ENCODE data around the gene ATP9A.
"Not testable (repeated sequence)": the region's sequence is repeated elsewhere in the genome, so short reads cannot be mapped to it uniquely, and the experiment has no call there.

Gene ATP9A

DNA sequence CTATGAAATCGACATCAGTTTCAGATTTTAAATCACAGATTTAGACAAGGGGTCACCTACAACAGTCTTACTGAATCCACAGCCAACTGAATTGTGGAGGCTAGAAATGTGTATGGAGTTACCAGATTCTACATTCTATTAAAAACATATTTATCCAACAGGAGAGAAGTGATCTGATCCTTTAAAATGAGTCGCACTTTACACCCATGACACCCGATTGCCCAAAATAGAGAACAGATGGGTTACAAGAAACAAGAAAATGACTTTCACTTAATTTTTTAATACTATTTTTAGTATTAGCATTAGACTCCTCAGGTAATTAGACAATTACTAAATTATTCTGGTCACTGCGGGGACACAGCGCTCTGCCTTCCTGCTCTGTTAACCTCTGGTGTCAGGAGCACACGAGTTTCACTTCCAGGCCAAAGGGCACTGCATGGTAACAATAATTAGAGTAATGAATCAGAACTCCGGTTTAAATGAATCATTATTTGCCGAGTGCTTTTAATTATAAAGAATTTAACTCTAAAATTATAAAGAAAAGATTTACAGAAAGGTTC, 108.6 kb downstream of the ATP9A start:
- no peak for DNase-seq (ENCODE audit: low read depth, low spot score)

DNA sequence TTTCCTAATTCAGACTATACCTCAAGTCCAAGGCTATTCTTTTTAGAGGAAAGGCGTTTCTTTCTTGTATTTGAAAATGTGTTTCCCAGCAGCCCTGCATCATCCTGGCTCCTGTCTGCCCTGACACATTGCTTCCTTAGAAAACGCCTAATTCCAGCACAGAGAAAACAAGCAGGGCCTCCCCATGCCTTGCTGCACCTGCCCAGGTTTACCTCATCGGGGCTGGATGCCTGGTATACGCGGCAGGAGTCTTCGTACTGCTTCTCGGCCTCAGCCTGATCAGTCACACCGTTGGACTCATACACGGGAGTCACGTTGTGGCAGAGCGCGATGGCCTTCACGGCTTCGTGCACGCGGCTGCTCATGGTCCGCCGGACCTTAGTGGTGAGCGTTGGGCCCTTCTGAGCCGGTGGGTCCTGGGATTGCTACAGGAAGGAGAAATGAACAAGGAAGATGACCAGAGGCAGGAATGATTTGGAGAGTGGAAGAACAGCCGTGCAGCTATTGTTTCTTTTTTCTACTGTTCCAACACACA, 111.4 kb downstream of the ATP9A start:
- DNase-seq (ENCODE audit: low read depth, low spot score): no peak

DNA sequence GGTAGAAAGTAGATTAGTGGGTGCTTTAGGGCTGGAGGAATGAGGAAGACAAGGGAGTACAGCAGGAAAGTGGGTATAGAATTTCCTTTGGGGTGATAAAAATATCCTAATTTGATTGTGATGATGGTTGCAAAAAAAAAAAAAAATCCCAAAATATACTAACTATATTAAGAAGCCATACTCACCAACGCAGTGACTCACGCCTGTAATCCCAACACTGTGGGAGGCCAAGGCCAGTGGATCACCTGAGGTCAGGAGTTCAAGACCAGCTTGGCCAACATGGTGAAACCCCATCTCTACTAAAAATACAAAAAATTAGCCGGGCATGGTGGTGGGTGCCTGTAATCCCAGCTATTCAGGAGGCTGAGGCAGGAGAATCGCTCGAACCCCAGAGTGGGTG, 112.1 kb downstream of the ATP9A start:
- DNase-seq (ENCODE audit: low read depth, low spot score): not testable (repeated sequence)

GRCh38 chr20:51654495-51654894, 113.7 kb downstream of the ATP9A start:
- no peak for DNase-seq (ENCODE audit: low read depth, low spot score)

GRCh38 chr20:51654060-51654459, 114.1 kb downstream of the ATP9A start:
- DNase-seq (ENCODE audit: low read depth, low spot score): no peak

GRCh38 chr20:51653226-51653625, 115.0 kb downstream of the ATP9A start:
- DNase-seq (ENCODE audit: low read depth, low spot score): no peak

DNA sequence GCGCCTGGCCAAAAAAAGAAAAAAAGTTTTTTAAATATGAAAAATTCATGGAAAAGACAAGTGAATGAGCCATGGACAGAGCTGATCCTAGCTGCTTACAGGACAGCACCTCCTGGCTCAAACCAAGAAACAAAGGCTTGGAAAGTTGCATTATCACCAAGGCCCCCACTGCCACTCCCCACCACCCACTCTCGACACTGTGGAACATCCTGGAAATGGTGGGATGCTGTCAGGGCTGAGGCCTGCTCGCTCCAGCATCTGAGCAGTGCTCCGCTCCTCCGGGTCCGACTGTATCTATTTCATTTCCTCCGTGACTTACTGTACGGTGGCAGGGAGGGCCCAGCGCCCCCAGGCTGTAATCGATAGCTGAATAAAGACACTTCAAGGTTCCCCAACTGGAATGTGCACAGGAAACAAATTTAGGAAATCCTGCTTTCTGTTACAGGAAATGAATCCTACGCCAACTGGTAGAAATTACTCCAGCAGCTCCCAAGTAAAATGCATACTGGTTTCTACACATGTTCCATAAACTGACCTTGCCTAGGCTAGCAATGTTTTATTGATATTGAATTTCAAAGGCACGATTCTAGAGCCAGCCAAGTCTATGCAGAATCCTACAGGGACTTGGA, 116.2 kb downstream of the ATP9A start:
- DNase-seq (ENCODE audit: low read depth, low spot score): no peak

DNA sequence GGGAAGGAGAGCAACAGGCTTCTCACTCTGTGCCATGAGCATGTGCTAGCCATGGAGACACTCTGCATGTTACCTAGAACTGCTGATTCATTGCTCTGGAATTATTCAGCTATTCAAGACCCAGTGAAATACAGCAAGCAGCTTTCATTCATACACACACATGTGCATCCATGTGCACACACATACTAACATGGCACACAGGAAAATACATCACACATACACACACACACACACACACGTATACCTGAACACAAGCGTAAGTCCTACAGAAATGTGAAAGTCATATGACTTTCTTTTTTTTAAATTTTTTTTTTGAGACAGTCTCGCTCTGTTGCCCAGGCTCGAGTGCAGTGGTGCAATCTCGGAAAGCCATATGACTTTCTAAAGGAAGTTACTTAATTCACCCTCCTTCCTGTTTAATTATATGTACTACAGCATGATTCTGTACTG, 117.5 kb downstream of the ATP9A start:
- DNase-seq (ENCODE audit: low read depth, low spot score): no peak

- no peak for DNase-seq (ENCODE audit: low read depth, low spot score)
These were observed 119.6 kb downstream of the ATP9A start for GRCh38 chr20:51648571-51648947.

GRCh38 chr20:51647674-51648570, 120.3 kb downstream of the ATP9A start:
- DNase-seq (ENCODE audit: low read depth, low spot score): no peak

DNA sequence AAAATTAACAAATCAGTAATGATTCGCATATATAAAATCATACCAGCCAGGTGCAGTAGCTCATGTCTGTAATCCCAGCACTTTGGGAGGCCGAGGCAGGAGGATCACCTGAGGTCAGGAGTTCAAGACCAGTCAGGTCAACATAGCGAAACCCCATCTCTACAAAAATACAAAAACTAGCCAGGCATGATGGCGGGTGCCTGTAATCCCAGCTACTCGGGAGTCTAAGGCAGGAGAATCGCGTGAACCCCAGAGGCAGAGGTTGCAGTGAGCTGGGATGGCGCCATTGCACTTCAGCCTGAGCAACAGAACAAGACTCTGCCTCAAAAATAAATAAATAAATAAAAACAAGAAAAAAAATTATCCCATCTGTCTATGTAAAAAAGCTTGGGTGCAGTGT, 124.4 kb downstream of the ATP9A start:
- not testable (repeated sequence) for DNase-seq (ENCODE audit: low read depth, low spot score)

DNA sequence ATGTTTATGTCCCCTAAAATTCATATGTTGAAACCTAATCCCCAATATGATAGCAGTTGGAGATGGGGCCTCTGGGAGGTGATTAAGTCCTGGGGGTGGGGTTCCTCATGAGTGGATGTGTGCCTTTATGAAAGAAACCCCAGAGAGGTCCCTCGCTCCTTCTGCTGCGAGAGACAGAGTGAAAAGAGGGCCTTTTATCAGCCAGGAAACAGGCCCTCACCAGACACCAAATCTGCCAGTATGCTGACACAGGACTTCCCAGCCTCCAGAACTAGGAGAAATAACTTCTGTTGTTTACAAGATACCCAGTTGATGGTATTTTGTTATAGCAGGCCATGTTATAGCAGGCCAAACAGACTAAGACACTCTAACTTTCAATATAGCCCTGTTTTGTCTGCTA, 124.8 kb downstream of the ATP9A start:
- no peak for DNase-seq (ENCODE audit: low read depth, low spot score)

DNA sequence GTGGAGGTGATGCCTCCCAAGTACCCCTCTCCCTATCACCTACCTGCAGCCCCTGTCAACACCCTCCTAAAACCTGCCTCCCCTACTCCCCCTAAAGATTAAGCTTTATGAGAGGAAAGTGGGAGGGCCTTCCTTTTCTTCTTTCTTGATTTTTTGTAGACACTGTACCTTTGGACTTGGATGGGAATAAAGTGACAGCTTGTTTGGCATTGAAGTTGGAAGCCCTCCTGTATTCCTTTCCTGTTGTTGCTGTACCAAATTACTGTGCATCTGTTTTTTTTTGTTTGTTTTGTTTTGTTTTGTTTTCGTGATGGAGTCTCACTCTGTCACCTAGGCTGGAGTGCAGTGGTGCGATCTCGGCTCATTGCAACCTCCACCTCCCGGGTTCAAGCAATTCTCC, 126.3 kb downstream of the ATP9A start:
- DNase-seq (ENCODE audit: low read depth, low spot score): no peak

- DNase-seq (ENCODE audit: low read depth, low spot score): no peak
These were observed 127.4 kb downstream of the ATP9A start for GRCh38 chr20:51640743-51641142.

DNA sequence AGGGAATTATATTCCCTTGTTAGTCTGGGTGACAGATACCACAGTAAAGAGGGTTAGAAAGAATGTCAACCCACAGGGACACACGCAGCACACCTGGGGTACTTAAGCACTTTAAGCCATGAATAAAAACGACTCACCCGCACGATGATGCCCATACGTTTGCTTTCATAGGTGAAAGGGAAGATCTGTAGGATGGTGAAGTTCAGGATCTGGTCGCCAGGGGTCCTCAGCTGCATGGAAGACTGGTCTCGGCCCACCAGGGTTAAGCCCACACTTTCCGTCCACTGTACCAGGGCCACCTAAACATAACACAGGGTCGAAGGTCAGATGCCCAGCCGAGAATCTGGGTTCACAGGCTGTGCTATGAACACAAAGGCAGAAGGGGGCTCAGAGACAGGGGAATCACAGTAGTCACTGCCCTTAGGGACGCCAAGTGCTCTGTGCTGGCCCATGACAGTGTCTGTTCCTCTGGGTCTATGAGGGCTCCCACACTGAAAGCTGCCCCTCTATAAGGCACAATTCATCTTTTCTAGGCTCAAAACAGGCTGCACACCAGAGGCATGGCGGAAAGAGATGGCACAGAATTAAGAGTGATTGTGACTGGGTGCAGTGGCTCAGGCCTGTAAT, 128.9 kb downstream of the ATP9A start:
- peak; percentile 50 for DNase-seq (ENCODE audit: low read depth, low spot score)

DNA sequence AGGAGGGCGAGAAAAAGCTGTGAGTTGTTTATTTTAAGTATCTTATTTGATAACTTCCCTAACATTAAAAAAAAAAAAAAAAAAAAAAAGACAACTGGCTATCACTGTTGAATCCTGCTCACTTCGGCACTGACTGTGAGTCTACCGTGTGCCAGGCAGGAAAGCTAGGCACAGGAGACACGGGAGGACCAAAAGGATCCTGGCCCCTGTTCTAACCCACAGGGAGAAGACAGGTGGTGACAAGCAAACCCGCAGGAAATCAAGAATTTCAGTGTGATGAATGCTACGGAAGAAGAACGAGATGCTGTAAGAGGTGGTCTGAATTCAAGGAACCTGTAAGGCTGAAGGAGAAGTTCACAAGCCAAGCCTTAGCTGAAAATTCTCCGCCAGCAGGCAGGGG, 130.9 kb downstream of the ATP9A start:
- no peak for DNase-seq (ENCODE audit: low read depth, low spot score)

GRCh38 chr20:51636123-51636522, 132.1 kb downstream of the ATP9A start:
- no peak for DNase-seq (ENCODE audit: low read depth, low spot score)

DNA sequence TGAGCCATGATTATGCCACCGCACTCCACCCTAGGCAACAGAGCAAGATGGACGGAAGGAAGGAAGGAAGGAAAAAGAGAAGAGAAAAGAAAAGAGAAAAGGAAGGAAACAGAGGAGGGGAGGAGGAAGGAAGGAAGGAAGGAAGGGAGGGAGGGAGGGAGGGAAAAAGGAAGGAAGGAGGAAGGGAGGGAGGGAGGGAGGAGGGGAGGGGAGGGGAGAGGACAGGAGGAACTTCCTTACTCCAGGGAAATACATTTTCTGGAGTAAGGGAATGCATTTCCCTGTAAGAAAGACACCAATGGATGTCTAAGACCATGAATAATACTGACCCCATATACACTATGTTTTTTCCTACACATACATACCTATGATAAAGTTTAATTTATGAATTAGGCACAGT, 132.5 kb downstream of the ATP9A start:
- DNase-seq (ENCODE audit: low read depth, low spot score): no peak

DNA sequence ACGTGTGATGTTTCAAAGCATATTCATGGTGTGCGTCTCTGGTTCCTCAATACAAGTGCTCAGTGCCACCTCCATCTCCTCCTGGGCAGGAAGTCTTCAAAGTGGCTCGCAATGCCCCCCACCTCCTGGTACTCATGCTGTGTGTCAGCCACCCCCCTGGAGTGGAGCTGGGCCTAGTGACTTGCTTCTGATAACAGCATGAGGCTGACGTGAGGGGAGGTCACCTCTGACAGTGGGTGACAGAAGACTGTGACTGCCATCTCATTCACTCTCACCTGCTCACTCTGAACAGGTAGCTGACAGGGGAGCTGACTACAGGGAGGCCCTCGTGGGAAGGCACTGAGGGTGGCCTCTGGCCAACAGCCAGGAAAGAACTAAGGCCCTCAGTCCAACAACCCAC, 133.3 kb downstream of the ATP9A start:
- no peak for DNase-seq (ENCODE audit: low read depth, low spot score)

DNA sequence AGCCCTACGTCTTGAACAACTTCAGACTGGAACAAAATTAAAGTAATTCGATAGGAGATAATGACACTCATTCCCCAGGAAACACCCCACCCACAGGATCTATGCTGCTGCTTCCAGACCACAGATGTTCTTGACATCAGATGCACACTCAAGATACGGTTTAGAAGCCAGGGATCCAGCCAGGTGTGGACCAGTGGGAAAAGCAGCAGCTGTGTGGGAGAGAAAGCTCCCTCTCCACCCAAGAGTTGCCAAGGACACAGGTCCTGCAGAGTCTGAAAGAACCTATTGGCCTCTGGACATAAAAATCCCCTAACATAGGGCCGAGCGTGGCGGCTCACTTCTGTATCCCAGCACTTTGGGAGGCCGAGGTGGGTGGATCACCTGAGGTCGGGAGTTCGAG, 133.9 kb downstream of the ATP9A start:
- DNase-seq (ENCODE audit: low read depth, low spot score): no peak

GRCh38 chr20:51633430-51633829, 134.8 kb downstream of the ATP9A start:
- no peak for DNase-seq (ENCODE audit: low read depth, low spot score)

GRCh38 chr20:51631953-51632352, 136.2 kb downstream of the ATP9A start:
- DNase-seq (ENCODE audit: low read depth, low spot score): no peak

All from smooth muscle cell of the brain vasculature (primary cell).